Fibroblast of the conjunctiva (primary cell): ENCODE measurements around the gene USP53.
"Not testable (repeated sequence)": the region's sequence is repeated elsewhere in the genome, so short reads cannot be mapped to it uniquely, and the experiment has no call there.

ENCODE experiments used
- DNase-seq: peaks from one replicate; pipeline ENCODE4 v3.0.0-alpha.2; 2010; ENCODE audit warnings: low read depth

USP53 gene

GRCh38 chr4:119279541-119279940, 67.0 kb downstream of the USP53 start:
- not testable (repeated sequence) for DNase-seq

- not testable (repeated sequence) for DNase-seq
These were observed 67.4 kb downstream of the USP53 start for GRCh38 chr4:119279945-119280344.

GRCh38 chr4:119281393-119281792, 68.9 kb downstream of the USP53 start:
- no peak for DNase-seq

GRCh38 chr4:119284876-119285780, 72.6 kb downstream of the USP53 start:
- DNase-seq, result no peak

- DNase-seq, result peak; percentile 81
These were observed 74.0 kb downstream of the USP53 start for GRCh38 chr4:119286377-119287002.

GRCh38 chr4:119289313-119289712, 76.8 kb downstream of the USP53 start:
- DNase-seq, result no peak

GRCh38 chr4:119290598-119290997, 78.1 kb downstream of the USP53 start:
- DNase-seq, result no peak

- DNase-seq, result no peak
These were observed 83.8 kb downstream of the USP53 start for GRCh38 chr4:119296356-119296755.

- DNase-seq, result no peak
These were observed 85.3 kb downstream of the USP53 start for GRCh38 chr4:119297795-119298194.

GRCh38 chr4:119299260-119299671, 86.8 kb downstream of the USP53 start:
- DNase-seq, result no peak

- no peak for DNase-seq
These were observed 87.2 kb downstream of the USP53 start for GRCh38 chr4:119299741-119300100.

- DNase-seq, result peak; percentile 86
These were observed 87.8 kb downstream of the USP53 start for GRCh38 chr4:119300101-119300978.

- DNase-seq, result no peak
These were observed 89.7 kb downstream of the USP53 start for GRCh38 chr4:119302073-119302832.

- no peak for DNase-seq
These were observed 91.2 kb downstream of the USP53 start for GRCh38 chr4:119303587-119304305.

GRCh38 chr4:119304431-119304830, 91.9 kb downstream of the USP53 start:
- DNase-seq, result no peak

- no peak for DNase-seq
These were observed 95.1 kb downstream of the USP53 start for GRCh38 chr4:119307606-119308005.

- no peak for DNase-seq
These were observed 98.3 kb downstream of the USP53 start for GRCh38 chr4:119310826-119311225.

- no peak for DNase-seq
These were observed 100.7 kb downstream of the USP53 start for GRCh38 chr4:119313237-119313636.

GRCh38 chr4:119314356-119314755, 101.8 kb downstream of the USP53 start:
- peak; percentile 31 for DNase-seq

GRCh38 chr4:119315036-119315435, 102.5 kb downstream of the USP53 start:
- DNase-seq, result no peak

- DNase-seq, result no peak
These were observed 105.5 kb downstream of the USP53 start for GRCh38 chr4:119317990-119318389.
